GM23338 (cell line): ENCODE data around the gene SLC35F6. TPM values are rescaled to one million over a fixed set of nuclear protein-coding genes. Genes with fewer than 3 reads are reported as not detected.

Experiments
- ATAC-seq: fragments of 200-7000 bp; cut with Tn5 transposase; 3 replicates; pipeline ENCODE4 v1.9.1; 2020
- DNase-seq: peaks from one replicate; pipeline ENCODE4 v3.0.0-alpha.2; 2015; ENCODE audit warnings: low spot score
- H2AFZ ChIP-seq: fragments of 200-600 bp; sonication (generic); 2 replicates; pipeline ENCODE4 v1.8.0; 2016; ENCODE audit warnings: antibody characterized with exemption, mild to moderate bottlenecking, moderate library complexity
- H3F3A ChIP-seq: fragments of 200-600 bp; sonication (generic); replicated peaks from 2 replicates; pipeline ENCODE4 v1.8.0; 2017; ENCODE audit warnings: antibody characterized with exemption, mixed run types, low read depth
- H3K27ac ChIP-seq: fragments of 200-600 bp; sonication (generic); 2 replicates; pipeline ENCODE4 v1.6.1; 2016; ENCODE audit warnings: low read depth
- H3K27me3 ChIP-seq: fragments of 200-600 bp; sonication (generic); 2 replicates; pipeline ENCODE4 v1.8.0; 2016; ENCODE audit warnings: mild to moderate bottlenecking, mixed run types, moderate library complexity; ENCODE audit not compliant: insufficient read depth
- H3K36me3 ChIP-seq: fragments of 200-600 bp; sonication (generic); 2 replicates; pipeline ENCODE4 v1.8.0; 2016; ENCODE audit warnings: mild to moderate bottlenecking; ENCODE audit not compliant: insufficient read depth
- H3K4me1 ChIP-seq: fragments of 200-600 bp; sonication (generic); 2 replicates; pipeline ENCODE4 v1.8.0; 2016; ENCODE audit warnings: mild to moderate bottlenecking, moderate library complexity; ENCODE audit not compliant: insufficient read depth
- H3K4me2 ChIP-seq: fragments of 200-600 bp; sonication (generic); 2 replicates; pipeline ENCODE4 v1.7.1; 2017; ENCODE audit warnings: mixed run types
- H3K4me3 ChIP-seq: fragments of 200-600 bp; sonication (generic); 2 replicates; pipeline ENCODE4 v1.6.1; 2016; ENCODE audit warnings: mixed run types
- H3K79me2 ChIP-seq: fragments of 200-600 bp; sonication (generic); replicated peaks from 2 replicates; pipeline ENCODE4 v1.8.0; 2017; ENCODE audit warnings: mild to moderate bottlenecking; ENCODE audit not compliant: insufficient read depth
- H3K9me2 ChIP-seq: fragments of 200-600 bp; sonication (generic); 2 replicates; pipeline ENCODE4 v1.8.0; 2017; ENCODE audit not compliant: insufficient read depth
- H4K20me1 ChIP-seq: fragments of 200-600 bp; sonication (generic); replicated peaks from 2 replicates; pipeline ENCODE4 v1.8.0; 2017; ENCODE audit warnings: mild to moderate bottlenecking; ENCODE audit not compliant: insufficient read depth
- H3K27ac Mint-ChIP-seq: 2 replicates; pipeline ENCODE4 v1.8.0; 2020; ENCODE audit warnings: inconsistent platforms, mild to moderate bottlenecking, moderate library complexity, mixed read lengths
- H3K27me3 Mint-ChIP-seq: 3 replicates; pipeline ENCODE4 v1.8.0; 2022; ENCODE audit warnings: low read depth, mild to moderate bottlenecking, moderate library complexity, mixed read lengths, inconsistent platforms; ENCODE audit not compliant: insufficient read depth, poor library complexity
- H3K36me3 Mint-ChIP-seq: 3 replicates; pipeline ENCODE4 v1.8.0; 2021; ENCODE audit warnings: low read depth, mild to moderate bottlenecking, inconsistent platforms, moderate library complexity, mixed read lengths
- H3K4me1 Mint-ChIP-seq: 3 replicates; pipeline ENCODE4 v1.8.0; 2020; ENCODE audit warnings: mild to moderate bottlenecking, inconsistent platforms, mixed read lengths
- H3K4me3 Mint-ChIP-seq: 3 replicates; pipeline ENCODE4 v1.8.0; 2021; ENCODE audit warnings: moderate library complexity, mild to moderate bottlenecking, inconsistent platforms, mixed read lengths
- H3K9me3 Mint-ChIP-seq: 3 replicates; pipeline ENCODE4 v1.8.0; 2020; ENCODE audit warnings: moderate library complexity, mild to moderate bottlenecking, inconsistent platforms, mixed read lengths
- CREB1 ChIP-seq: fragments of 250-450 bp; sonication (Bioruptor Pico); IDR thresholded peaks from 2 replicates; pipeline ENCODE4 v1.5.0; 2020; ENCODE audit warnings: low read depth, mild to moderate bottlenecking, moderate library complexity
- CTCF ChIP-seq, 2 experiments: fragments of 200-600 bp in 1 of 2; sonication (generic) in 1 of 2; conservative IDR thresholded peaks; 2 replicates each; pipeline versions ENCODE4 v1.5.1 to v1.6.1; 2016 to 2017; ENCODE audit warnings: antibody characterized with exemption in 2 of 2, low read depth in 2 of 2, mild to moderate bottlenecking in 2 of 2, moderate library complexity in 1 of 2
- EZH2 ChIP-seq: fragments of 200-600 bp; sonication (generic); IDR thresholded peaks from one replicate; pipeline ENCODE4 v1.8.0; 2017; ENCODE audit warnings: antibody characterized with exemption, mild to moderate bottlenecking, low read depth; ENCODE audit not compliant: unreplicated experiment
- EZH2phosphoT487 ChIP-seq: fragments of 200-600 bp; sonication (generic); IDR thresholded peaks from one replicate; pipeline ENCODE4 v1.8.1; 2018; ENCODE audit warnings: antibody characterized with exemption; ENCODE audit not compliant: unreplicated experiment
- JUNB ChIP-seq: IDR thresholded peaks from one replicate; pipeline ENCODE4 v1.6.1; 2016; ENCODE audit warnings: antibody characterized with exemption; ENCODE audit not compliant: unreplicated experiment
- NANOG ChIP-seq: IDR thresholded peaks from 2 replicates; pipeline ENCODE4 v1.6.1; 2016; ENCODE audit warnings: antibody characterized with exemption, borderline replicate concordance
- POLR2AphosphoS5 ChIP-seq: IDR thresholded peaks from 2 replicates; pipeline ENCODE4 v1.6.1; 2016; ENCODE audit warnings: antibody characterized with exemption, low read depth
- STAT1 ChIP-seq: IDR thresholded peaks from one replicate; pipeline ENCODE4 v1.6.1; 2016; ENCODE audit warnings: antibody characterized with exemption; ENCODE audit not compliant: unreplicated experiment
- ZNF114 ChIP-seq: fragments of 250-450 bp; sonication (Bioruptor Pico); IDR thresholded peaks from 2 replicates; pipeline ENCODE4 v1.5.0; 2020; ENCODE audit warnings: mild to moderate bottlenecking, moderate library complexity
- ZNF331 ChIP-seq: fragments of 250-450 bp; sonication (Bioruptor Pico); IDR thresholded peaks from 2 replicates; pipeline ENCODE4 v1.5.0; 2020; ENCODE audit warnings: low read depth, mild to moderate bottlenecking, moderate library complexity
- ZNF462 ChIP-seq: fragments of 250-450 bp; sonication (Bioruptor Pico); IDR thresholded peaks from 2 replicates; pipeline ENCODE4 v1.5.0; 2020; ENCODE audit warnings: mild to moderate bottlenecking, moderate library complexity
- polyA plus RNA-seq: library from polyadenylated mRNA; unstranded; fragments of >200 nt; fragmentation: Nextera tagmentation; extraction: Ambion mirVana; gene quantifications from 2 replicates; pipeline ENCODE4 v1.2.1, GENCODE V29; 2016
- total RNA-seq: library from RNA; depleted of rRNA; stranded (reverse); fragments of >200 nt; shearing (Covaris generic); gene quantifications from 2 replicates; pipeline ENCODE4 v1.2.3, GENCODE V29; 2014
- TF ChIP-seq, protein P1 (sequence below): IDR thresholded peaks from one replicate; pipeline ENCODE4 v1.6.1; 2018; ENCODE audit warnings: antibody characterized with exemption; ENCODE audit not compliant: unreplicated experiment
- TF ChIP-seq, protein P2 (sequence below): IDR thresholded peaks from 2 replicates; pipeline ENCODE4 v1.6.1; 2016; ENCODE audit warnings: antibody characterized with exemption

The SLC35F6 gene
- total and polyA plus RNA-seq, 2 experiments from 2014 or later = 6.0 to 15.0 TPM

DNA sequence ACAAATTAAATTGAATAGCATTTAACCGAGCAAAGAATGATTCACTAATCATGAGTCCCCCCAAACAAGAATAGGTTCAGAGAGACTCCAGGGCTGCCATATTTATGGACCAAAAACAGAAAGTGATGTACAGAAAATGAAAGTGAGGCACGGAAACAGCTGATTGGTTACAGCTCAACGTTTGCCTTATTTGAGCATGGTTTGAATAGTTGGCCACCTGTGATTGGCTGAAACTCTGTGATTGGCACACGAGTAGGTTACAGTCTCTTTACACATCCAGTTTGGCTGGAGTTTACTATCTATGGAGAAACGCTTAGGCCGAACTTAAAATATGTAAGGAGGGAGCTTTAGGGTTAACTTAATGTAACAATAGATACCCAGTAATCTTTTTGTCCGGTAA, 56.8 kb downstream of the SLC35F6 start:
- Histone ChIP-seq H3K9me2 (no peaks in the 10 kb centered on the region), H3K36me3 (no peaks in the 10 kb centered on the region), H3K79me2 (no peaks in the 10 kb centered on the region), H3K4me3 (no peak overlapping the region), H2AFZ (no peak overlapping the region), H3K27me3 (no peaks in the 10 kb centered on the region), H3K4me1 (no peaks in the 10 kb centered on the region), H3F3A (no peaks in the 10 kb centered on the region), H3K27ac (no peak overlapping the region), H3K4me2 (no peak overlapping the region), H4K20me1 (no peaks in the 10 kb centered on the region)
- no peak overlapping the region for H3K4me3 Mint-ChIP-seq
- DNase-seq (no peak), ATAC-seq (no peak)
- H3K27me3 Mint-ChIP-seq = peaks cover 3% of the 10 kb centered on the region
- no peak overlapping the region for H3K27ac Mint-ChIP-seq
- H3K9me3 Mint-ChIP-seq = no peaks in the 10 kb centered on the region
- H3K4me1 Mint-ChIP-seq = peaks cover 6% of the 10 kb centered on the region; the same call in 2 of the 3 replicates
- TF ChIP-seq, protein P1, sequence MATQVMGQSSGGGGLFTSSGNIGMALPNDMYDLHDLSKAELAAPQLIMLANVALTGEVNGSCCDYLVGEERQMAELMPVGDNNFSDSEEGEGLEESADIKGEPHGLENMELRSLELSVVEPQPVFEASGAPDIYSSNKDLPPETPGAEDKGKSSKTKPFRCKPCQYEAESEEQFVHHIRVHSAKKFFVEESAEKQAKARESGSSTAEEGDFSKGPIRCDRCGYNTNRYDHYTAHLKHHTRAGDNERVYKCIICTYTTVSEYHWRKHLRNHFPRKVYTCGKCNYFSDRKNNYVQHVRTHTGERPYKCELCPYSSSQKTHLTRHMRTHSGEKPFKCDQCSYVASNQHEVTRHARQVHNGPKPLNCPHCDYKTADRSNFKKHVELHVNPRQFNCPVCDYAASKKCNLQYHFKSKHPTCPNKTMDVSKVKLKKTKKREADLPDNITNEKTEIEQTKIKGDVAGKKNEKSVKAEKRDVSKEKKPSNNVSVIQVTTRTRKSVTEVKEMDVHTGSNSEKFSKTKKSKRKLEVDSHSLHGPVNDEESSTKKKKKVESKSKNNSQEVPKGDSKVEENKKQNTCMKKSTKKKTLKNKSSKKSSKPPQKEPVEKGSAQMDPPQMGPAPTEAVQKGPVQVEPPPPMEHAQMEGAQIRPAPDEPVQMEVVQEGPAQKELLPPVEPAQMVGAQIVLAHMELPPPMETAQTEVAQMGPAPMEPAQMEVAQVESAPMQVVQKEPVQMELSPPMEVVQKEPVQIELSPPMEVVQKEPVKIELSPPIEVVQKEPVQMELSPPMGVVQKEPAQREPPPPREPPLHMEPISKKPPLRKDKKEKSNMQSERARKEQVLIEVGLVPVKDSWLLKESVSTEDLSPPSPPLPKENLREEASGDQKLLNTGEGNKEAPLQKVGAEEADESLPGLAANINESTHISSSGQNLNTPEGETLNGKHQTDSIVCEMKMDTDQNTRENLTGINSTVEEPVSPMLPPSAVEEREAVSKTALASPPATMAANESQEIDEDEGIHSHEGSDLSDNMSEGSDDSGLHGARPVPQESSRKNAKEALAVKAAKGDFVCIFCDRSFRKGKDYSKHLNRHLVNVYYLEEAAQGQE = no peak
- TF ChIP-seq ZNF114 (CRISPR knock-in tag) (no peak), EZH2 (no peak), CREB1 (CRISPR knock-in tag) (no peak), CTCF (conservative IDR thresholded peaks at IDR 0.05; ENCODE audit: low read depth in 2 of 2) (no peak), ZNF462 (CRISPR knock-in tag) (no peak), POLR2AphosphoS5 (no peak), JUNB (no peak), NANOG (no peak), ZNF331 (CRISPR knock-in tag) (no peak), STAT1 (no peak), EZH2phosphoT487 (no peak)
- TF ChIP-seq, protein P2, sequence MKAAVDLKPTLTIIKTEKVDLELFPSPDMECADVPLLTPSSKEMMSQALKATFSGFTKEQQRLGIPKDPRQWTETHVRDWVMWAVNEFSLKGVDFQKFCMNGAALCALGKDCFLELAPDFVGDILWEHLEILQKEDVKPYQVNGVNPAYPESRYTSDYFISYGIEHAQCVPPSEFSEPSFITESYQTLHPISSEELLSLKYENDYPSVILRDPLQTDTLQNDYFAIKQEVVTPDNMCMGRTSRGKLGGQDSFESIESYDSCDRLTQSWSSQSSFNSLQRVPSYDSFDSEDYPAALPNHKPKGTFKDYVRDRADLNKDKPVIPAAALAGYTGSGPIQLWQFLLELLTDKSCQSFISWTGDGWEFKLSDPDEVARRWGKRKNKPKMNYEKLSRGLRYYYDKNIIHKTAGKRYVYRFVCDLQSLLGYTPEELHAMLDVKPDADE = no peak
- H3K36me3 Mint-ChIP-seq = no peaks in the 10 kb centered on the region
